22Rv1 (cell line): ENCODE measurements around the gene TBC1D22A.

ENCODE experiments used
- H3K27ac ChIP-seq: fragments of 450-650 bp; 2 replicates; pipeline ENCODE4 v1.5.1; 2017
- CTCF ChIP-seq: fragments of 450-650 bp; IDR thresholded peaks from 2 replicates; pipeline ENCODE4 v1.5.1; 2017; ENCODE audit warnings: mild to moderate bottlenecking
- ZFX ChIP-seq: fragments of 450-650 bp; IDR thresholded peaks from 2 replicates; pipeline ENCODE4 v1.6.1; 2017; ENCODE audit warnings: antibody characterized with exemption, borderline replicate concordance

The TBC1D22A gene

GRCh38 chr22:47040486-47041270 lies 278.2 kb downstream of the TBC1D22A start:
- H3K27ac ChIP-seq = no peak overlapping the region
- TF ChIP-seq ZFX = no peak

GRCh38 chr22:47041271-47042115 lies 279.0 kb downstream of the TBC1D22A start:
- no peak for TF ChIP-seq ZFX
- no peak for TF ChIP-seq CTCF
- H3K27ac ChIP-seq = no peak overlapping the region

- no peak for TF ChIP-seq CTCF
- TF ChIP-seq ZFX = no peak
- no peak overlapping the region for H3K27ac ChIP-seq
Observed at GRCh38 chr22:47042116-47042825, 279.8 kb downstream of the TBC1D22A start.

- H3K27ac ChIP-seq = no peak overlapping the region
- TF ChIP-seq CTCF = no peak
- no peak for TF ChIP-seq ZFX
Observed at GRCh38 chr22:47042861-47043496, 280.5 kb downstream of the TBC1D22A start.

GRCh38 chr22:47043835-47044721 lies 281.6 kb downstream of the TBC1D22A start:
- H3K27ac ChIP-seq = no peak overlapping the region
- no peak for TF ChIP-seq CTCF
- no peak for TF ChIP-seq ZFX

GRCh38 chr22:47044722-47045535 lies 282.5 kb downstream of the TBC1D22A start:
- H3K27ac ChIP-seq = no peak overlapping the region
- no peak for TF ChIP-seq ZFX
- TF ChIP-seq CTCF = no peak
